Panc1 (cell line): ENCODE data around the gene SMIM36.

Experiments
- POLR2AphosphoS5 ChIP-seq: IDR thresholded peaks from 2 replicates; pipeline ENCODE4 v1.6.1; 2012; ENCODE audit warnings: mild to moderate bottlenecking, low read depth, low read length, moderate library complexity
- REST ChIP-seq, 2 experiments: IDR thresholded peaks; 2 replicates each; pipeline ENCODE4 v1.6.1; 2011 to 2012; ENCODE audit warnings: low read depth in 2 of 2, control low read depth in 1 of 2, low read length in 1 of 2, mild to moderate bottlenecking in 1 of 2, moderate library complexity in 1 of 2; ENCODE audit not compliant: insufficient read depth in 1 of 2
- TF ChIP-seq, protein P1 (sequence below): fragments of 450-650 bp; IDR thresholded peaks from 2 replicates; pipeline ENCODE4 v1.5.1; 2017; ENCODE audit warnings: mild to moderate bottlenecking

DNA sequence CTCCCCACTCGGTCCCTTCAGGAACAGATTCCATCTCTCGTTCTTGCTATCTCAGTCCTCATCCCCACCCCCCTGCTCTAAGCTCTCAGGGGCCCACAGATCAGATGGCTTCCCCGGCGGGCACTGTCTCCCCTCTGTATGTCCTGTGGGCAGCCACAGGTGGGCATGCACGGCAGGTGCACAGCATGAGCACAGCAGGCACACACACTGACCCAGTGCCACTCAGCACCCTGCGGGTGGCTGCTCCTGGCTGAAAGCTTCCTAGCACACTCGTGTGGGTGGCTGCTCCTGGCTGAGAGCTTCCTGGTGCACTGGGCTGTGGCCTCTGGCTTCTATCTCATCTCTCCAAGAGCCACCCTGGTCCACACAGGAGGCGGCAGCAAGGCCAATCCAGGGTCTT is 44.5 kb upstream of the SMIM36 start:
- TF ChIP-seq REST (IDR thresholded peaks at IDR 0.05; ENCODE audit: insufficient read depth in 1 of 2, low read depth in 2 of 2, low read length in 1 of 2) (no peak), POLR2AphosphoS5 (no peak)
- TF ChIP-seq, protein P1, sequence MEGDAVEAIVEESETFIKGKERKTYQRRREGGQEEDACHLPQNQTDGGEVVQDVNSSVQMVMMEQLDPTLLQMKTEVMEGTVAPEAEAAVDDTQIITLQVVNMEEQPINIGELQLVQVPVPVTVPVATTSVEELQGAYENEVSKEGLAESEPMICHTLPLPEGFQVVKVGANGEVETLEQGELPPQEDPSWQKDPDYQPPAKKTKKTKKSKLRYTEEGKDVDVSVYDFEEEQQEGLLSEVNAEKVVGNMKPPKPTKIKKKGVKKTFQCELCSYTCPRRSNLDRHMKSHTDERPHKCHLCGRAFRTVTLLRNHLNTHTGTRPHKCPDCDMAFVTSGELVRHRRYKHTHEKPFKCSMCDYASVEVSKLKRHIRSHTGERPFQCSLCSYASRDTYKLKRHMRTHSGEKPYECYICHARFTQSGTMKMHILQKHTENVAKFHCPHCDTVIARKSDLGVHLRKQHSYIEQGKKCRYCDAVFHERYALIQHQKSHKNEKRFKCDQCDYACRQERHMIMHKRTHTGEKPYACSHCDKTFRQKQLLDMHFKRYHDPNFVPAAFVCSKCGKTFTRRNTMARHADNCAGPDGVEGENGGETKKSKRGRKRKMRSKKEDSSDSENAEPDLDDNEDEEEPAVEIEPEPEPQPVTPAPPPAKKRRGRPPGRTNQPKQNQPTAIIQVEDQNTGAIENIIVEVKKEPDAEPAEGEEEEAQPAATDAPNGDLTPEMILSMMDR, result no peak
